Measurements from ENCODE around the gene UNC13A. TPM values are rescaled to one million over a fixed set of nuclear protein-coding genes. Genes with fewer than 3 reads are reported as not detected.

Gene UNC13A
- total and polyA plus RNA-seq, 2 of the 13 experiments (the other 11 are each of a cell fraction or from before 2014, with no cell fraction given), result 0.11 to 0.45 TPM

- no TSS peak for BruUV-seq (replicated peaks)
- no peak overlapping the region; the same call in 1 of the 2 replicates for H3K4me2 ChIP-seq (ENCODE audit: low read depth, low read length)
- DNase-seq (ENCODE audit: low spot score), result no peak
- H3K79me2 ChIP-seq (ENCODE audit: insufficient read depth, low read length), result no peaks in the 10 kb centered on the region
- FAIRE-seq, result no peak
- TF ChIP-seq MAFF (IDR thresholded peaks at IDR 0.05; ENCODE audit: low read depth, low read length), result no peak
- TF ChIP-seq GABPB1 (CRISPR knock-in tag; IDR thresholded peaks at IDR 0.05), result no peak
- TF ChIP-seq ZMYM3 (CRISPR knock-in tag; IDR thresholded peaks at IDR 0.05), result no peak
- no peak for TF ChIP-seq U2AF2 (IDR thresholded peaks at IDR 0.05; ENCODE audit: low read depth, low read length)
- no peak for TF ChIP-seq NAIF1 (CRISPR knock-in tag; IDR thresholded peaks at IDR 0.05; ENCODE audit: borderline replicate concordance)
- no peak for TF ChIP-seq RELA (CRISPR knock-in tag; IDR thresholded peaks at IDR 0.05)
- no peak for TF ChIP-seq ZNF496 (CRISPR knock-in tag; IDR thresholded peaks at IDR 0.05; ENCODE audit: insufficient replicate concordance)
- TF ChIP-seq TEF (CRISPR knock-in tag; IDR thresholded peaks at IDR 0.05), result no peak
- TF ChIP-seq DNMT1 (CRISPR knock-in tag; IDR thresholded peaks at IDR 0.05), result no peak
- no peak for TF ChIP-seq IRF9 (CRISPR knock-in tag; IDR thresholded peaks at IDR 0.05; ENCODE audit: borderline replicate concordance)
- TF ChIP-seq, protein P1, sequence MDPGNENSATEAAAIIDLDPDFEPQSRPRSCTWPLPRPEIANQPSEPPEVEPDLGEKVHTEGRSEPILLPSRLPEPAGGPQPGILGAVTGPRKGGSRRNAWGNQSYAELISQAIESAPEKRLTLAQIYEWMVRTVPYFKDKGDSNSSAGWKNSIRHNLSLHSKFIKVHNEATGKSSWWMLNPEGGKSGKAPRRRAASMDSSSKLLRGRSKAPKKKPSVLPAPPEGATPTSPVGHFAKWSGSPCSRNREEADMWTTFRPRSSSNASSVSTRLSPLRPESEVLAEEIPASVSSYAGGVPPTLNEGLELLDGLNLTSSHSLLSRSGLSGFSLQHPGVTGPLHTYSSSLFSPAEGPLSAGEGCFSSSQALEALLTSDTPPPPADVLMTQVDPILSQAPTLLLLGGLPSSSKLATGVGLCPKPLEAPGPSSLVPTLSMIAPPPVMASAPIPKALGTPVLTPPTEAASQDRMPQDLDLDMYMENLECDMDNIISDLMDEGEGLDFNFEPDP (CRISPR knock-in tag; conservative IDR thresholded peaks at IDR 0.05), result no peak
- no peak for TF ChIP-seq ZFP62 (CRISPR knock-in tag; IDR thresholded peaks at IDR 0.05)
- no peak for TF ChIP-seq RFX5 (IDR thresholded peaks at IDR 0.05; ENCODE audit: low read depth, low read length)
- TF ChIP-seq FUBP1 (CRISPR knock-in tag; IDR thresholded peaks at IDR 0.05; ENCODE audit: borderline replicate concordance), result no peak
- no peak for TF ChIP-seq IRX3 (CRISPR knock-in tag; IDR thresholded peaks at IDR 0.05; ENCODE audit: borderline replicate concordance, low read depth)
- TF ChIP-seq ARNTL (CRISPR knock-in tag; IDR thresholded peaks at IDR 0.05), result no peak
- ATAC-seq, result no peak
- no peaks in the 10 kb centered on the region for H3K36me3 ChIP-seq (replicated peaks in 1 of 2; ENCODE audit: control insufficient read depth in 1 of 2, insufficient read depth in 2 of 2, low read length in 2 of 2)
- H3K9ac ChIP-seq (ENCODE audit: insufficient read depth, low read depth, low read length), result no peak overlapping the region
- 4% methylated on average over 14 of the region's 14 CpGs for whole genome bisulfite sequencing (ENCODE audit: low lambda C conversion rate)
- H4K20me1 ChIP-seq (ENCODE audit: insufficient read depth, low read length), result no peaks in the 10 kb centered on the region
- no peak overlapping the region for H3K27ac ChIP-seq (ENCODE audit: extremely low read length, insufficient read depth, low read length)
- no peaks in the 10 kb centered on the region for H3K9me3 ChIP-seq (ENCODE audit: low read length)
- in situ Hi-C loops (cut with HindIII; ENCODE audit: extremely low pct_ligation_motif_present, low pct_unique_long_range_greater_than_20kb) (no loop called here), intact Hi-C loops (cut with micrococcal nuclease; ENCODE audit: unreplicated experiment) (no loop called here)
- H3K4me1 ChIP-seq (ENCODE audit: insufficient read depth, low read length), result no peaks in the 10 kb centered on the region
- H3K27me3 ChIP-seq (ENCODE audit: control insufficient read depth in 1 of 2, insufficient read depth in 2 of 2, low read length in 2 of 2), result peaks cover 3 to 12% of the 10 kb centered on the region in 2 experiments; a peak in 3 of 5 replicates
- no peak overlapping the region for H2AFZ ChIP-seq (ENCODE audit: low read length)
- CTCF ChIA-PET (ENCODE audit: low intra/inter-chr PET ratio, low total read pairs), result no interaction called here
- POLR2A ChIA-PET, result no interaction called here
- H3K4me3 ChIP-seq (replicated peaks in 1 of 3; ENCODE audit: insufficient read depth in 1 of 3, low read depth in 2 of 3, low read length in 3 of 3), result no peak overlapping the region
Observed at GRCh38 chr19:17679526-17680229, 8.5 kb downstream of the UNC13A start.

Measured in HepG2 (cell line).